ENCODE results near the gene JOSD1.

DNA sequence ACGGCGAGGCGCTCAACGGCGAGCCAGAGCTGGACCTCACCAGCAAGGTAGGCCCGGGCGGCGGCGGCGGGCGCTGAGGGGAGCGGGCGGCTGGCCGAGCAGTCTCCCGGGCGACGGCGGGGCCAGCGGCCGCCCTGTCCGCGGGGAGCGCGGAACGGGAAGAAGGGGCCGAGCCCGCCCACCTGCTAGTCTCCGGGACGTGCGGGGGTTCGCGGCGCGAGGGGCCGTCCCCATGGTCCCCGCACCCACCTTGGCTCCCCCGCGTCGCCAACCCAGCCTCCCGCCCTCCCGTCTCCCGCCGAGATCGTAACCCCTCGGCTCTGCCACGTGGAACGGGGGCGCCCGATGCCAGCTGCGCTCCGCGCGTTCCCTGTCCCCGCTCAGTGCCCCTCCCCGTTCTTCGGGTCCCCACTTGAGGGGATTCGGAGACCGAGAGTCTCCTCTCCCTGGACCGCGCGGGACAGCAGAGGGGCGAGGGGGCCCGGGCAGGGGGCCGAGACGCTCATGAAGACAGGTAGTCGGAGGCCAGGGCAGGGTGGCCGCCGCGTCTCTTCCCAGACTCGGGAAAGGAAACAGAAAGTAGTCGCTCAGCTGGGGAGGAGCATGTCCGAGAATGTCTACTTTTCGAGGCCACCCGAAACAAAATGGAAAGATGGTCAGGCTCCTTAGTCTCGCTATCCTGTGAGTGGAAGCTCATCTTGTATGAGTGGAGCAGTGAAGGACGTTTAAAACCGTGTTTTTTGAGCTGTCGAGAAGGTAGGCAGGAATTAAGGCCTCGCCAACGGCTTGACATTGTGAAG is 5.6 kb upstream of the JOSD1 start:
- TF ChIP-seq, protein P1, sequence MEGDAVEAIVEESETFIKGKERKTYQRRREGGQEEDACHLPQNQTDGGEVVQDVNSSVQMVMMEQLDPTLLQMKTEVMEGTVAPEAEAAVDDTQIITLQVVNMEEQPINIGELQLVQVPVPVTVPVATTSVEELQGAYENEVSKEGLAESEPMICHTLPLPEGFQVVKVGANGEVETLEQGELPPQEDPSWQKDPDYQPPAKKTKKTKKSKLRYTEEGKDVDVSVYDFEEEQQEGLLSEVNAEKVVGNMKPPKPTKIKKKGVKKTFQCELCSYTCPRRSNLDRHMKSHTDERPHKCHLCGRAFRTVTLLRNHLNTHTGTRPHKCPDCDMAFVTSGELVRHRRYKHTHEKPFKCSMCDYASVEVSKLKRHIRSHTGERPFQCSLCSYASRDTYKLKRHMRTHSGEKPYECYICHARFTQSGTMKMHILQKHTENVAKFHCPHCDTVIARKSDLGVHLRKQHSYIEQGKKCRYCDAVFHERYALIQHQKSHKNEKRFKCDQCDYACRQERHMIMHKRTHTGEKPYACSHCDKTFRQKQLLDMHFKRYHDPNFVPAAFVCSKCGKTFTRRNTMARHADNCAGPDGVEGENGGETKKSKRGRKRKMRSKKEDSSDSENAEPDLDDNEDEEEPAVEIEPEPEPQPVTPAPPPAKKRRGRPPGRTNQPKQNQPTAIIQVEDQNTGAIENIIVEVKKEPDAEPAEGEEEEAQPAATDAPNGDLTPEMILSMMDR (IDR thresholded peaks at IDR 0.05): no peak
- TF ChIP-seq POLR2A (IDR thresholded peaks at IDR 0.05): peak in 1 of 2 donors; percentile 38
